ENCODE results near the gene SEMA3C. TPM values are rescaled to one million over a fixed set of nuclear protein-coding genes. Genes with fewer than 3 reads are reported as not detected.
A peak's percentile ranks its signal among the peaks of the same experiment; 100 is the strongest.

Gene SEMA3C
- 67.8 TPM for total RNA-seq
- long read RNA-seq, full-length matches to known transcripts = 21 of 25 reads
- long read RNA-seq, partial matches to known transcripts = 2 of 25 reads
- long read RNA-seq, other reads (novel, unspliced or antisense) = 2 of 25 reads

GRCh38 chr7:80918909-80919721 is at the start of gene SEMA3C:
TSS of gene SEMA3C (minus strand) at chr7:80919051. CDS start at chr7:80916781, 2,270 bp downstream.
- DNase-seq (ENCODE audit: missing footprints) (peak; percentile 95), ATAC-seq (peak; percentile 98)
- intact Hi-C loops (cut with DNase I) = loop anchor here (1.0 to 5.0 kb wide), 5 partner anchors 127 to 528 kb away; no protein-coding TSS in a partner anchor

- no peak for ATAC-seq
- intact Hi-C loops (cut with DNase I) = no loop called here
- DNase-seq (ENCODE audit: missing footprints) = no peak
Observed at GRCh38 chr7:80968606-80969005, 49.8 kb upstream of the SEMA3C start.

- ATAC-seq = no peak
- no peak for DNase-seq (ENCODE audit: missing footprints)
- intact Hi-C loops (cut with DNase I) = no loop called here
Observed at GRCh38 chr7:80967917-80968297, 49.1 kb upstream of the SEMA3C start.

GRCh38 chr7:80967071-80967916 is 48.4 kb upstream of the SEMA3C start:
- intact Hi-C loops (cut with DNase I) = no loop called here
- ATAC-seq (no peak), DNase-seq (ENCODE audit: missing footprints) (no peak)

- DNase-seq (ENCODE audit: missing footprints) = no peak
- intact Hi-C loops (cut with DNase I) = no loop called here
Observed at GRCh38 chr7:80960244-80960795, 41.5 kb upstream of the SEMA3C start.

GRCh38 chr7:80957226-80957777 is 38.5 kb upstream of the SEMA3C start:
- no peak for DNase-seq (ENCODE audit: missing footprints)
- intact Hi-C loops (cut with DNase I) = no loop called here
- no peak for ATAC-seq

More at GRCh38 chr7:80960244-80960795, 41.5 kb upstream of the SEMA3C start:
- no peak for ATAC-seq

- DNase-seq (ENCODE audit: missing footprints) = no peak
- no peak for ATAC-seq
- intact Hi-C loops (cut with DNase I) = no loop called here
Observed at GRCh38 chr7:80954191-80954590, 35.3 kb upstream of the SEMA3C start.

GRCh38 chr7:80950550-80950967 is 31.7 kb upstream of the SEMA3C start:
- intact Hi-C loops (cut with DNase I) = no loop called here
- no peak for DNase-seq (ENCODE audit: missing footprints)
- peak; percentile 97 for ATAC-seq

- intact Hi-C loops (cut with DNase I) = loop anchor here (10.0 kb wide), 1 partner anchor 235 kb away; no protein-coding TSS in a partner anchor
- ATAC-seq = no peak
- no peak for DNase-seq (ENCODE audit: missing footprints)
Observed at GRCh38 chr7:80949449-80949848, 30.6 kb upstream of the SEMA3C start.

- DNase-seq (ENCODE audit: missing footprints) (no peak), ATAC-seq (no peak)
- intact Hi-C loops (cut with DNase I) = loop anchor here (10.0 kb wide), 1 partner anchor 238 kb away; no protein-coding TSS in a partner anchor
Observed at GRCh38 chr7:80946858-80947257, 28.0 kb upstream of the SEMA3C start.

GRCh38 chr7:80945976-80946375 is 27.1 kb upstream of the SEMA3C start:
- intact Hi-C loops (cut with DNase I) = loop anchor here (10.0 kb wide), 1 partner anchor 239 kb away; no protein-coding TSS in a partner anchor
- no peak for ATAC-seq
- no peak for DNase-seq (ENCODE audit: missing footprints)

- no peak for DNase-seq (ENCODE audit: missing footprints)
- no peak for ATAC-seq
- intact Hi-C loops (cut with DNase I) = loop anchor here (10.0 kb wide), 1 partner anchor 241 kb away; no protein-coding TSS in a partner anchor
Observed at GRCh38 chr7:80943342-80943741, 24.5 kb upstream of the SEMA3C start.

GRCh38 chr7:80942261-80943041 is 23.6 kb upstream of the SEMA3C start:
- intact Hi-C loops (cut with DNase I) = loop anchor here (10.0 kb wide), 1 partner anchor 242 kb away; no protein-coding TSS in a partner anchor
- peak; percentile 92 for ATAC-seq

GRCh38 chr7:80941208-80941758 is 22.4 kb upstream of the SEMA3C start:
- intact Hi-C loops (cut with DNase I) = loop anchor here (10.0 kb wide), 1 partner anchor 244 kb away; no protein-coding TSS in a partner anchor
- ATAC-seq (peak; percentile 56), DNase-seq (ENCODE audit: missing footprints) (no peak)

More at GRCh38 chr7:80942261-80943041, 23.6 kb upstream of the SEMA3C start:
- no peak for DNase-seq (ENCODE audit: missing footprints)

- no peak for DNase-seq (ENCODE audit: missing footprints)
- intact Hi-C loops (cut with DNase I) = loop anchor here (10.0 kb wide), 1 partner anchor 244 kb away; no protein-coding TSS in a partner anchor
- no peak for ATAC-seq
Observed at GRCh38 chr7:80940539-80941207, 21.8 kb upstream of the SEMA3C start.

GRCh38 chr7:80937336-80937735 is 18.5 kb upstream of the SEMA3C start:
- ATAC-seq (no peak), DNase-seq (ENCODE audit: missing footprints) (no peak)

More at GRCh38 chr7:80937336-80937735, 18.5 kb upstream of the SEMA3C start:
- intact Hi-C loops (cut with DNase I) = no loop called here
